ENCODE measurements around the gene PADI3.
"Not testable (repeated sequence)": the region's sequence is repeated elsewhere in the genome, so short reads cannot be mapped to it uniquely, and the experiment has no call there.

PADI3 gene

GRCh38 chr1:17315542-17316130 lies 66.7 kb downstream of the PADI3 start:
- no peak for DNase-seq (ENCODE audit: extremely low spot score)
- ChIA-PET POLR2A (no interaction called here), CTCF (no interaction called here)
- TF ChIP-seq HDGF (IDR thresholded peaks at IDR 0.05; ENCODE audit: borderline replicate concordance) (no peak), ZNF384 (IDR thresholded peaks at IDR 0.05) (no peak), CTBP1 (IDR thresholded peaks at IDR 0.05; ENCODE audit: borderline replicate concordance) (no peak), TARDBP (IDR thresholded peaks at IDR 0.05) (no peak), SP1 (IDR thresholded peaks at IDR 0.05) (no peak), FOXA1 (IDR thresholded peaks at IDR 0.05) (no peak)

- no peak for DNase-seq (ENCODE audit: extremely low spot score)
- TF ChIP-seq CTBP1 (IDR thresholded peaks at IDR 0.05; ENCODE audit: borderline replicate concordance) (no peak), FOXA1 (IDR thresholded peaks at IDR 0.05) (no peak), TARDBP (IDR thresholded peaks at IDR 0.05) (no peak), HDGF (IDR thresholded peaks at IDR 0.05; ENCODE audit: borderline replicate concordance) (no peak), PKNOX1 (IDR thresholded peaks at IDR 0.05) (no peak), ZNF384 (IDR thresholded peaks at IDR 0.05) (no peak), LEF1 (IDR thresholded peaks at IDR 0.05; ENCODE audit: borderline replicate concordance) (no peak), ELF4 (IDR thresholded peaks at IDR 0.05) (no peak), L3MBTL2 (conservative IDR thresholded peaks at IDR 0.05) (no peak), NFRKB (IDR thresholded peaks at IDR 0.05) (no peak)
- ChIA-PET POLR2A (no interaction called here), CTCF (no interaction called here)
Observed at GRCh38 chr1:17316704-17317103, 67.8 kb downstream of the PADI3 start.

GRCh38 chr1:17318262-17318661 lies 69.4 kb downstream of the PADI3 start:
- no peak for DNase-seq (ENCODE audit: extremely low spot score)
- CTCF ChIA-PET: interaction anchor here (0.6 kb wide), 1 partner anchor 175 kb away, joined by 5 read pairs; no protein-coding TSS in a partner anchor
- TF ChIP-seq FOXA1 (IDR thresholded peaks at IDR 0.05): no peak
- no peak for TF ChIP-seq HDGF (IDR thresholded peaks at IDR 0.05; ENCODE audit: borderline replicate concordance)
- no peak for TF ChIP-seq L3MBTL2 (conservative IDR thresholded peaks at IDR 0.05)
- TF ChIP-seq ZNF384 (IDR thresholded peaks at IDR 0.05): no peak
- TF ChIP-seq CTBP1 (IDR thresholded peaks at IDR 0.05; ENCODE audit: borderline replicate concordance): no peak
- TF ChIP-seq ARNT (IDR thresholded peaks at IDR 0.05): no peak
- no peak for TF ChIP-seq SUZ12 (IDR thresholded peaks at IDR 0.05)
- TF ChIP-seq LEF1 (IDR thresholded peaks at IDR 0.05; ENCODE audit: borderline replicate concordance): no peak
- no peak for TF ChIP-seq SP1 (IDR thresholded peaks at IDR 0.05)
- no peak for TF ChIP-seq ELF4 (IDR thresholded peaks at IDR 0.05)
- no peak for TF ChIP-seq PKNOX1 (IDR thresholded peaks at IDR 0.05)
- TF ChIP-seq BHLHE40 (IDR thresholded peaks at IDR 0.05; ENCODE audit: borderline replicate concordance): no peak
- TF ChIP-seq FOXK2 (IDR thresholded peaks at IDR 0.05): no peak
- POLR2A ChIA-PET: no interaction called here

GRCh38 chr1:17319561-17320350 lies 70.9 kb downstream of the PADI3 start:
- CTCF ChIA-PET: no interaction called here
- POLR2A ChIA-PET: no interaction called here

GRCh38 chr1:17321857-17322390 lies 73.0 kb downstream of the PADI3 start:
- CTCF ChIA-PET; POLR2A ChIA-PET; DNase-seq (ENCODE audit: extremely low spot score): not testable (repeated sequence)

More at GRCh38 chr1:17319561-17320350, 70.9 kb downstream of the PADI3 start:
- TF ChIP-seq PKNOX1 (IDR thresholded peaks at IDR 0.05) (no peak), HDGF (IDR thresholded peaks at IDR 0.05; ENCODE audit: borderline replicate concordance) (no peak), CTBP1 (IDR thresholded peaks at IDR 0.05; ENCODE audit: borderline replicate concordance) (no peak), TARDBP (IDR thresholded peaks at IDR 0.05) (no peak), L3MBTL2 (conservative IDR thresholded peaks at IDR 0.05) (no peak), SP1 (IDR thresholded peaks at IDR 0.05) (no peak), ZNF384 (IDR thresholded peaks at IDR 0.05) (no peak), NFRKB (IDR thresholded peaks at IDR 0.05) (no peak)
- DNase-seq (ENCODE audit: extremely low spot score): no peak

- no peak for DNase-seq (ENCODE audit: extremely low spot score)
- ChIA-PET POLR2A (no interaction called here), CTCF (no interaction called here)
- no peak for TF ChIP-seq FOXK2 (IDR thresholded peaks at IDR 0.05)
- TF ChIP-seq ARNT (IDR thresholded peaks at IDR 0.05): no peak
- TF ChIP-seq LEF1 (IDR thresholded peaks at IDR 0.05; ENCODE audit: borderline replicate concordance): no peak
- TF ChIP-seq HDGF (IDR thresholded peaks at IDR 0.05; ENCODE audit: borderline replicate concordance): no peak
- no peak for TF ChIP-seq ZNF384 (IDR thresholded peaks at IDR 0.05)
- no peak for TF ChIP-seq NFRKB (IDR thresholded peaks at IDR 0.05)
- no peak for TF ChIP-seq FOXM1 (IDR thresholded peaks at IDR 0.05; ENCODE audit: borderline replicate concordance)
Observed at GRCh38 chr1:17328855-17329254, 80.0 kb downstream of the PADI3 start.

Data from HEK293T (cell line).